Measurements from ENCODE around the gene MT1A. TPM values are rescaled to one million over a fixed set of nuclear protein-coding genes. Genes with fewer than 3 reads are reported as not detected.

MT1A gene
- total RNA-seq, 1 donor from 2014 or later: not detected

DNA sequence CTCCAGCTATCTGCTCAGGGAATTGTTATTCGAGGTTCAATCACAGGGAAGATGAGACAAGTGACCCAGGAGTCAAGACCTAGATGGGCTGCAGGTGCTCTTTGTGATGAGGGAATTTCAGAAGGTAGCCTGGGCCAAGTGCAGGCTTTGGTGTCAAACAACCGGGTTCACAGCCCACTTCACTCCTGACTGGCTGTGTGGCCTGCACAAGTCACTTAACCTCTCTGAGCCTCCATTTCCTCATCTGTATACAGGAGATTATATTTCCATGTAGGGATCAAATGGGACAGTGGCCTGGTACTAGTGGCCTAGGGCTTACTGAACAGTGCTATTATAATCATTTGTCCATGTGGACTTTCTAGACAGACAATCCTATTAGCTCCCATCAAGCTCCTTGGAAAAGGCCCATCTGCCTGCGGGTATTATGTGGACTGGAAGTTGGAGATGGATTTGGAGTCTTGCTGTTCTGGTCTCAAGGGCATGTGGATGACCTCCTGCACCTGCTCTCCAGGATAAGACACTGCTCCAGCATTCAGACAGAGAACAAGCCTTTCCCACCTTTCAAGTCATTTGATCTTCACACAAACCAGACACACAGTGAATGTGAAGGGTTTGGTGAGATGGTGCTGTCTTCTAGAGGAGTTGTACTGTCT, 40.7 kb downstream of the MT1A start:
- Mint-ChIP-seq H3K4me3 (ENCODE audit: unreplicated experiment) (no peak overlapping the region), H3K4me1 (ENCODE audit: unreplicated experiment) (peaks cover 32% of the 10 kb centered on the region), H3K27me3 (ENCODE audit: unreplicated experiment) (peaks cover 8% of the 10 kb centered on the region), H3K27ac (ENCODE audit: unreplicated experiment) (no peak overlapping the region), H3K9me3 (ENCODE audit: unreplicated experiment) (no peaks in the 10 kb centered on the region), H3K36me3 (ENCODE audit: unreplicated experiment) (no peaks in the 10 kb centered on the region)
- TF ChIP-seq, protein P1, sequence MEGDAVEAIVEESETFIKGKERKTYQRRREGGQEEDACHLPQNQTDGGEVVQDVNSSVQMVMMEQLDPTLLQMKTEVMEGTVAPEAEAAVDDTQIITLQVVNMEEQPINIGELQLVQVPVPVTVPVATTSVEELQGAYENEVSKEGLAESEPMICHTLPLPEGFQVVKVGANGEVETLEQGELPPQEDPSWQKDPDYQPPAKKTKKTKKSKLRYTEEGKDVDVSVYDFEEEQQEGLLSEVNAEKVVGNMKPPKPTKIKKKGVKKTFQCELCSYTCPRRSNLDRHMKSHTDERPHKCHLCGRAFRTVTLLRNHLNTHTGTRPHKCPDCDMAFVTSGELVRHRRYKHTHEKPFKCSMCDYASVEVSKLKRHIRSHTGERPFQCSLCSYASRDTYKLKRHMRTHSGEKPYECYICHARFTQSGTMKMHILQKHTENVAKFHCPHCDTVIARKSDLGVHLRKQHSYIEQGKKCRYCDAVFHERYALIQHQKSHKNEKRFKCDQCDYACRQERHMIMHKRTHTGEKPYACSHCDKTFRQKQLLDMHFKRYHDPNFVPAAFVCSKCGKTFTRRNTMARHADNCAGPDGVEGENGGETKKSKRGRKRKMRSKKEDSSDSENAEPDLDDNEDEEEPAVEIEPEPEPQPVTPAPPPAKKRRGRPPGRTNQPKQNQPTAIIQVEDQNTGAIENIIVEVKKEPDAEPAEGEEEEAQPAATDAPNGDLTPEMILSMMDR (IDR thresholded peaks at IDR 0.05): no peak
- no peak for DNase-seq (ENCODE audit: extremely low spot score, unreplicated experiment)

DNA sequence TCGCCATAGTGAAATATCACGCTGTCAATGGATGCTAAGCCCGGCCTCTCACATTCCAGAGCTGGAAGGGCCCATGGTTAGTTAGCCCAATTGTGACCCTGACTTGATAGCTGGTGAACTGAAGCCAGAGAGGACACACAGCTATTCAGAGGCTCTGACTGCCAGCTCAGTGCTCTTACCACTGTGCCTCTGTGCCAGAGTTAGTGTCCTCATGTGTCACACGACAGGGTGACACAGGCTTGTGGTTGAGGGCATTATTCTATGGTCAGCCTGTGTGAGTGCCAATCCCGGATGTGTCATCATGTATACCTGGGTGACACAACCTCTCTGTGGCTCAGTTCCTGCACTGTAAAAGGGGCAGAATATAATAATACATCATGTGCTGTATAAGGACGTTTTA, 41.4 kb downstream of the MT1A start:
- peaks cover 8% of the 10 kb centered on the region for H3K27me3 Mint-ChIP-seq (ENCODE audit: unreplicated experiment)
- H3K27ac Mint-ChIP-seq (ENCODE audit: unreplicated experiment): no peak overlapping the region
- no peak for DNase-seq (ENCODE audit: extremely low spot score, unreplicated experiment)
- H3K9me3 Mint-ChIP-seq (ENCODE audit: unreplicated experiment): no peaks in the 10 kb centered on the region
- TF ChIP-seq, protein P1 (IDR thresholded peaks at IDR 0.05): no peak
- H3K4me3 Mint-ChIP-seq (ENCODE audit: unreplicated experiment): no peak overlapping the region
- peaks cover 36% of the 10 kb centered on the region for H3K4me1 Mint-ChIP-seq (ENCODE audit: unreplicated experiment)
- H3K36me3 Mint-ChIP-seq (ENCODE audit: unreplicated experiment): no peaks in the 10 kb centered on the region

DNA sequence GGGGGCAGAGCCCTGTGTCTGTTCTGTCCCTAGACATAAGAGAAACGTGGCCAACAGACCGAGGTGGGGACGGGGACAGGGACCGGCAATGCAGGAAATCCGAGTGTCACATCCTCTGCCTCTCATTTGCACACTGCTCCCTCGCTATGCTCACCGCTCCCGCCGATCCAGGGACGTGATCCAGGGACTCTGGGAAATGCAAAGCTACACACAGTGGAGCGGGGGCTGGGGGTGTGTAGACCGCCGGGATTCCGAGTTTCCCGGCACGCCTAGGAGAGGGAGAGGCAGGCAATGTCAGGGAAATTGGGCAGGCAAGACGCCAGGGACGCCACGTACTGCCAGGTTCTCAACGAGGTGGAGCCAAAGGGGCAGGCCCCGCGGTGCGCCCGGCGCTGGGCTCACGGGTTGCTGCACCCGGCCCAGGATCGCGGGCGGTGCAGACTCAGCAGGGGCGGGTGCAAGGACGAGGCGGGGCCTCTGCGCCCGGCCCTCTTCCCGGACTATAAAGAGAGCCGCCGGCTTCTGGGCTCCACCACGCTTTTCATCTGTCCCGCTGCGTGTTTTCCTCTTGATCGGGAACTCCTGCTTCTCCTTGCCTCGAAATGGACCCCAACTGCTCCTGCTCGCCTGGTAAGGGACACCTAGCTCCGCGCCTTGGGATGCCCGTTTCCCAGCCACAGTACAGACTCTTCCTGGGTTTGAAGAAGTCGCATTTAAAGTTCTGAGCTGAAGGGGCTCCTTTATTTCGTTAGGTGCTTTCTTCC, 43.7 kb downstream of the MT1A start, which contains the start of gene MT1X:
Gene MT1X (plus strand): TSS at position 532 of the 764 bp plus-strand sequence. CDS start 71 bp downstream, at position 603.
- Mint-ChIP-seq H3K36me3 (ENCODE audit: unreplicated experiment) (peaks cover 5% of the 10 kb centered on the region), H3K27ac (ENCODE audit: unreplicated experiment) (peak within 1 kb of the TSS; percentile 82), H3K4me1 (ENCODE audit: unreplicated experiment) (peaks cover 28% of the 10 kb centered on the region), H3K27me3 (ENCODE audit: unreplicated experiment) (no peaks in the 10 kb centered on the region), H3K4me3 (ENCODE audit: unreplicated experiment) (peak within 1 kb of the TSS; percentile 88), H3K9me3 (ENCODE audit: unreplicated experiment) (peaks cover 5% of the 10 kb centered on the region)
- TF ChIP-seq, protein P1 (IDR thresholded peaks at IDR 0.05): no peak
- peak; percentile 90 for DNase-seq (ENCODE audit: extremely low spot score, unreplicated experiment)

DNA sequence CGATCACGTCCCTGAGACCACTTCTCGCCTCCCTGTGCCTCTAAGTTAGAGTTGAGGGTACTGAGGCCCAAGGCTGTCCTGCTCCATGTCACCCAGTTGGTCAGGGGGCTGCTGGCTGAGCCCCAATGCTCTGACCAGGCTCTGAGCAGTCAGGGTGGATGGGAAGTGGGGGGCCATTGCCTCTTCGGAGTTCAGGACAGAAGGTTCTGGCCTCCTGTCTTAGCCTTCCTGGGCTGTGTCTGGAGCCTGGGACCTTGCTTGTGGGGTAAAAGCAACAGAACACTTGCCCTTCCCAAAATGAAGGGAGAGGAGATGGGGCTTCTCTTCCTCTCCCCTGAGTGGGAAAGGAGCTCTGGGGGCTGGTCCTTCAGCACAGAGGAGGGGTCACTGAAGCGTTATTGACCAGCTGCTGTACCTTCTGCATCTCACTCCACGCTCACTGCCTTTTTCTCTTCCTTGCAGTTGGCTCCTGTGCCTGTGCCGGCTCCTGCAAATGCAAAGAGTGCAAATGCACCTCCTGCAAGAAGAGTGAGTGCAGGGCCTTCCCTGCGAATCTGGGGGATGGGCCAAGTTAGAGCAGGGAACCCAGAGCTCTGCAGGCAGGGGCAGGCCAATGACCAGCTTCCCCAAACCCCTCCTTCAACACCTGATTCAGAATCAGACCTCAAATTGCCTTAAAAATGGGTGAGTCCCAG, 44.4 kb downstream of the MT1A start:
- H3K4me3 Mint-ChIP-seq (ENCODE audit: unreplicated experiment): peak overlapping the region; percentile 88
- H3K27ac Mint-ChIP-seq (ENCODE audit: unreplicated experiment): peak overlapping the region; percentile 54
- H3K4me1 Mint-ChIP-seq (ENCODE audit: unreplicated experiment): peaks cover 28% of the 10 kb centered on the region
- peaks cover 6% of the 10 kb centered on the region for H3K36me3 Mint-ChIP-seq (ENCODE audit: unreplicated experiment)
- no peak for DNase-seq (ENCODE audit: extremely low spot score, unreplicated experiment)
- TF ChIP-seq, protein P1 (IDR thresholded peaks at IDR 0.05): no peak
- no peaks in the 10 kb centered on the region for H3K27me3 Mint-ChIP-seq (ENCODE audit: unreplicated experiment)
- peaks cover 8% of the 10 kb centered on the region for H3K9me3 Mint-ChIP-seq (ENCODE audit: unreplicated experiment)

All from osteocyte (in vitro differentiated cells).